GM19463 (cell line): Measurements from ENCODE around the gene STXBP1.

ENCODE experiments used
- ATAC-seq: cut with Tn5 transposase; IDR thresholded peaks from one replicate; pipeline ENCODE4 v1.9.1; 2021; ENCODE audit warnings: mild to moderate bottlenecking, moderate library complexity; ENCODE audit not compliant: unreplicated experiment

The STXBP1 gene

GRCh38 chr9:127651697-127652610 lies 39.9 kb downstream of the STXBP1 start:
- ATAC-seq: no peak

- ATAC-seq: no peak
Measured at GRCh38 chr9:127652733-127653132, 40.7 kb downstream of the STXBP1 start.

GRCh38 chr9:127654619-127655018 lies 42.5 kb downstream of the STXBP1 start:
- ATAC-seq: no peak

GRCh38 chr9:127658428-127658827 lies 46.4 kb downstream of the STXBP1 start:
- no peak for ATAC-seq

GRCh38 chr9:127660886-127661741 lies 49.0 kb downstream of the STXBP1 start:
- ATAC-seq: no peak

- ATAC-seq: no peak
Measured at GRCh38 chr9:127662617-127663016, 50.5 kb downstream of the STXBP1 start.

GRCh38 chr9:127664324-127664677 lies 52.2 kb downstream of the STXBP1 start:
- ATAC-seq: no peak

- ATAC-seq: no peak
Measured at GRCh38 chr9:127664678-127665507, 52.8 kb downstream of the STXBP1 start.

GRCh38 chr9:127667127-127667844 lies 55.2 kb downstream of the STXBP1 start:
- no peak for ATAC-seq

- no peak for ATAC-seq
Measured at GRCh38 chr9:127667906-127668305, 55.8 kb downstream of the STXBP1 start.

- ATAC-seq: no peak
Measured at GRCh38 chr9:127673234-127673633, 61.2 kb downstream of the STXBP1 start.

GRCh38 chr9:127676638-127677037 lies 64.6 kb downstream of the STXBP1 start:
- ATAC-seq: no peak

GRCh38 chr9:127679506-127679905 lies 67.4 kb downstream of the STXBP1 start:
- ATAC-seq: no peak

- no peak for ATAC-seq
Measured at GRCh38 chr9:127680226-127680625, 68.1 kb downstream of the STXBP1 start.

GRCh38 chr9:127680846-127681245 lies 68.8 kb downstream of the STXBP1 start:
- no peak for ATAC-seq

- no peak for ATAC-seq
Measured at GRCh38 chr9:127682351-127683136, 70.5 kb downstream of the STXBP1 start.

- ATAC-seq: no peak
Measured at GRCh38 chr9:127683723-127684122, 71.6 kb downstream of the STXBP1 start.

GRCh38 chr9:127684576-127684975 lies 72.5 kb downstream of the STXBP1 start:
- no peak for ATAC-seq
